ENCODE results near the gene CREBBP.
A peak's percentile ranks its signal among the peaks of the same experiment; 100 is the strongest.
"Not testable (repeated sequence)": the region's sequence is repeated elsewhere in the genome, so short reads cannot be mapped to it uniquely, and the experiment has no call there.

CREBBP gene

DNA sequence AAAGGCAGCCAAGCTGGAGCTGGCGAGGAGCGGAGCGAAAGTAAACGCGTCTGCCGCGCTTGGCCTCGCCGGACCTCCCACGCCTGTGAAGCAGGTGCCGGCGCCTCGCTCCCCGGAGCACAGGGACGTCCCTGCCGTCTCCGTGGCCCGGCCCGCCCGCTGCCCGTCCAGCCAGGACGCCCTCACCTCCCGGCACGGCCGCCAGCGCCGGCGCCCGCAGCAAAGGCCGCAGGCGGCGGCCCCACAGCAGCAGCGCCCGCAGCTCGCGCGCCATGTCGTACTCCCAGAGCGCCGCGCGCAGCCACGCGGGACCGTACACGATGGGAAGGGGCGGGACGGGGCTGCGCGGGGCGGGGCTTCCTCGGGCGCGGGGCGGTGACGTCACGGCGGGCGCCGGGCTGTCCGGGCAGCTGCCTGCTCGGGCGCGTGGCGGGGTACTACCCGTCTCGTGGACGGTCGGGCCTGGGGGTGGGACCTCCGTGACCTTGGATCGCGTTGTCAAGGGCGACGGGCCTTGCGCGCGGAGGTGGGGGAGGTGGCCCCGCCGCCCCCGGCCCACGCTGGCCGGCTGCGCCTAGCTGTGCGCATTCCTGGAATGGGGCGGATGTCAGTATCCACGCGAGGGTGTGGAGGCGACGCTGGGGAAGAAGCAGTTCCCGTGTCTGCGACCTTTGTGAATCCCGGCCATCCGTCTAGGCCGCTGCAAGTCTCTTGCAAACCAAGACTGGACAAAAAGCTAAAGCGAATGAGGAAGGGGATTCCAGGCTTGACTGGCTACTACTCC is 163.1 kb downstream of the CREBBP start, which contains the start of gene TRAP1:
TSS of gene TRAP1 (minus strand) at position 290 of the 784 bp plus-strand sequence. CDS start at position 274, 16 bp downstream.
- H3K27ac ChIP-seq: peak within 1 kb of the TSS; percentile 95
- TF ChIP-seq ZFX (IDR thresholded peaks at IDR 0.05): peak; percentile 83; the same call in 1 of the 2 replicates
- TF ChIP-seq, protein P1, sequence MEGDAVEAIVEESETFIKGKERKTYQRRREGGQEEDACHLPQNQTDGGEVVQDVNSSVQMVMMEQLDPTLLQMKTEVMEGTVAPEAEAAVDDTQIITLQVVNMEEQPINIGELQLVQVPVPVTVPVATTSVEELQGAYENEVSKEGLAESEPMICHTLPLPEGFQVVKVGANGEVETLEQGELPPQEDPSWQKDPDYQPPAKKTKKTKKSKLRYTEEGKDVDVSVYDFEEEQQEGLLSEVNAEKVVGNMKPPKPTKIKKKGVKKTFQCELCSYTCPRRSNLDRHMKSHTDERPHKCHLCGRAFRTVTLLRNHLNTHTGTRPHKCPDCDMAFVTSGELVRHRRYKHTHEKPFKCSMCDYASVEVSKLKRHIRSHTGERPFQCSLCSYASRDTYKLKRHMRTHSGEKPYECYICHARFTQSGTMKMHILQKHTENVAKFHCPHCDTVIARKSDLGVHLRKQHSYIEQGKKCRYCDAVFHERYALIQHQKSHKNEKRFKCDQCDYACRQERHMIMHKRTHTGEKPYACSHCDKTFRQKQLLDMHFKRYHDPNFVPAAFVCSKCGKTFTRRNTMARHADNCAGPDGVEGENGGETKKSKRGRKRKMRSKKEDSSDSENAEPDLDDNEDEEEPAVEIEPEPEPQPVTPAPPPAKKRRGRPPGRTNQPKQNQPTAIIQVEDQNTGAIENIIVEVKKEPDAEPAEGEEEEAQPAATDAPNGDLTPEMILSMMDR (conservative IDR thresholded peaks at IDR 0.05): no peak

DNA sequence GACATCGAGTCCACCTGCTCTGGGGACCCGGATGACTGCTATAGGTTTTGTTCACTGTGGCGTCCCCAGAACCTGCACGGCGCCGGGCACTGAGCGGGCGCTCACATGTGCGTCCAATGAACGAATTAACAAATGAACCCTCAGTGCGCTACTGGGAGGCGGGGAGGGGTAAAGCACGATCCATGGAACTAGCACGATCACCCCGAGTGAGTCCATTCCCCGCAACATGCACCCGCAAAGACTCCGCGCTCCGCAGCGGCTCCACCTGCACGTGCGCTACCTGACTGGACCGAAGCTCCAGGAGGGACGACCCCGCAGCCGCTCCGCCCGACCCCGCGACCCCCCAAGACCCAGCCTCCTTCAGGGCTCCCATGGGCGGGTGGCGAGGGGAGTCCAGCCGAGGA is 163.7 kb downstream of the CREBBP start:
- peak overlapping the region; percentile 95 for H3K27ac ChIP-seq
- TF ChIP-seq, protein P1 (conservative IDR thresholded peaks at IDR 0.05): no peak
- TF ChIP-seq ZFX (IDR thresholded peaks at IDR 0.05): no peak

DNA sequence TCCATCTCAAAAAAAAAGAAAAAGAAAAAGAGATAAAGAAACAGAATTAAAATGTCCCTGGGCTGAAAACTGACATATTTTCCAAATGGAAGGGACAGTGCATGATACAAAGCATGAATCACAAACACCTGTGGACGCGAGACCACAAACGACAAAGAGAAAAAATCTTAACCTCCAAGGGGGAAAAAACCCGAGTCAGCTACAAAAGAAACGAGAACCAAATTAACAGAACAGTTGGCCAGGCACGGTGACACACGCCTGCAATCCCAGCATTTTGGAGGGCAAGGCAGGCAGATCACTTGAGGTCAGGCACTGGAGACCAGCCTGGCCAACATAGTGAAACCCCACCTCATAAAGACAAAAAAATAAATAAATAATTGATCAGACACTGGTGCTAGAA is 165.1 kb downstream of the CREBBP start:
- TF ChIP-seq, protein P1 (conservative IDR thresholded peaks at IDR 0.05): no peak
- TF ChIP-seq ZFX (IDR thresholded peaks at IDR 0.05): no peak
- H3K27ac ChIP-seq: no peak overlapping the region

DNA sequence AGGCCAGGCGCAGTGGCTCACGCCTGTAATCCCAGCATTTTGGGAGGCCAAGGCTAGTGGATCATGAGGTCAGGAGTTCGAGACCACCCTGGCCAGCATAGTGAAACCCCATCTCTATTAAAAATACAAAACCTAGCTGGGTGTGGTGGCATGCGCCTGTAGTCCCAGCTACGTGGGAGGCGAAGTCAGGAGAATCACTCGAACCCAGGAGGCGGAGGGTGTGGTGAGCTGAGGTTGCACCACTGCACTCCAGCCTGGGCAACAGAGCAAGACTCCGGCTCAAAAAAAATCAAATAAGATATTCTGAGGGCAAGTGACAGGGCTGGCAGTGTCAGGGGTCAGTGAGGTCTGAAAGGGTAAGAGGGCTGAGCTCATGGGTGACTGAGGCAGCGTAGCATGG is 166.1 kb downstream of the CREBBP start:
- H3K27ac ChIP-seq: not testable (repeated sequence)

DNA sequence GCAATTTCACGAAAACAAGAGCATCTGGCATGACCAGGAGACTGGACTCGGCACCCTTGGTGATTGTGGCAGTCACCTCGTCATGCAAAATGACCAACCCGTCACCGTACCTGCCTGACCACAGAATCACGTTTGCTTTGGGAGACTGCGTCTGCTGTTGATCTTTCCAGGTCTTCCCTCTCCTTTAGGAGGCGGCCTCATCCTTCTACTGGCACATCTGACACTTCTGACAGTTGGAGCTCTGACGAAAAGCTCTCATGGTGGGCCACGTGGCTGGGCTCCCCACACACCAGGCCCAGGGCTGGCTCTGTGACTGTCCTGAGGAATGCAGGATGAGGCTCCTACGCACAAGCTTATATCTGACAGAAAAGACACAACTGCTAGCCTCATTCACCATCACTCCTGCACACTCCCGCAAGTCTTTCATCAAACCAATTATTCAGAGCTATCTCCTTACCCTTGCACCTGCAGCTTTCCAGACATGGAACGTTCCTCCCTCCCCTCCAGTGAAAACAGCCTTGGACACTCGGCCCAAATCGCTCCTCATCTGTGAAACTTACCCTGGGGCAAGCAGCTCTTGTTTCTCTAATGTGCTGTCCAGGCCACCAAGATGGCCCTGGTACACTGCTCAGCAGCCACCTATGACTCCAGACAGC is 166.8 kb downstream of the CREBBP start:
- no peak overlapping the region for H3K27ac ChIP-seq
- TF ChIP-seq, protein P1 (conservative IDR thresholded peaks at IDR 0.05): no peak
- TF ChIP-seq ZFX (IDR thresholded peaks at IDR 0.05): no peak

DNA sequence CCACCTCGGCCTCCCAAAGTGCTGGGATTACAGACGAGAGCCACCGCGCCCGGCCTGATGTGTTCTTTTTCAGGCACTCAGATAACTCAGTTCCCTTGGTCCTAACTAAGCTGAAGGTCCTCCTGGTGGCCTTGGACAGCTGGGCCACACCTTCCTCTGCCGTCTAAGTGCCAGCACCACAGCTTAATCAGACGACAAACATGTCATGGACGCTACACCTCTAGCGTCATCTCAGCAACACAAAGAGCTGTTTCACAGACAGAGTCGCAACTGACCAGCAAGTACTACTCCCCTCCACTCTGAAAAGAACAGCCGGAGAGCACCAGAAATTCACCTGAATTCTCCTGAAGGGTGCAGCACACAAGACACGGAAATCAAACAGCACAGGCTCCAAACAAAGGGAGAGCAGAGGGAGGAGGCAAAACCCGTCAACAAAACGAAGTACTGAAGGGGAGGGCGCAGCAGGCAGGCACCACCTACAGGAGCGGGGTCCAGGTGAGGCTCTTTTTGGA is 167.6 kb downstream of the CREBBP start:
- no peak overlapping the region for H3K27ac ChIP-seq
- no peak for TF ChIP-seq ZFX (IDR thresholded peaks at IDR 0.05)
- TF ChIP-seq, protein P1 (conservative IDR thresholded peaks at IDR 0.05): no peak

DNA sequence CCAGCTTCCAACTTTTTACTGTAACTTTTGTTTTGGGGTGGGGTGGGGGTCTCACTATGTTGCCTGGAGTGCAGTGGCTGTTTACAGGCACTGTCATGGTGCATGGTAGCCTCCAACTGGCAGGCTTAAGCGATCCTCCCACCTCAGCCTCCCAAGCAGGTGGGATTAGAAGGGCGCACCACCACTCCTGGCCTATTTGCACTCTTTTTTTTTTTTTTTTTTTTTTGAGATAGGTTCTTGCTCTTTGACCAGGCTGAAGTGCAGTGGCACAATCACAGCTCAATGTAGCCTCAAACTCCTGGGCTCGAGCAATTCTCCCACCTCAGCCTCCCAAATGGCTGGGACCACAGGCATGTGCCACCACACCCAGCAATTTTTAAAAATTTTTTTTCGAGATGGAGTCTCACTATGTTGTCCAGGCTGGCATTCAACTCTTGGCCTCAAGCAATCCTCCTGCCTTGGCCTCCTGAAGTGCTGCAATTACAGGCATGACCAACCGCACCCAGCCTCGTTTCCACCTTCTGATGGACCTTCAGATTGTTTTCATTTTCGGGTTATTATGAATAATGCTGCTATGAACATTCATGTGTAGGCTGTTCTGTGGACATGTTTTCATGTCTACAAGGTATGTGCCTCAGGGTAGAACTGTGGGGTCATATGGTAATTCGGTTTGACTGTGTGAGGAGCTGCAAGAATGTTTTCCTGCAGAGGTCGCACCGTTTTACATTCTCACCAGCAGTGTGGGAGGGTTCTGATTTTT is 174.1 kb downstream of the CREBBP start:
- H3K27ac ChIP-seq: no peak overlapping the region
- TF ChIP-seq, protein P1 (conservative IDR thresholded peaks at IDR 0.05): no peak
- no peak for TF ChIP-seq ZFX (IDR thresholded peaks at IDR 0.05)
